Naive thymus-derived CD8-positive, alpha-beta T cell (primary cell): ENCODE results near the gene NEK8. TPM values are rescaled to one million over a fixed set of nuclear protein-coding genes. Genes with fewer than 3 reads are reported as not detected.
"Not testable (repeated sequence)": the region's sequence is repeated elsewhere in the genome, so short reads cannot be mapped to it uniquely, and the experiment has no call there.

Experiments
- ATAC-seq, 2 donors: fragments of 150-1000 bp; cut with Tn5 transposase in 1 of 2; sonication (Bioruptor Pico), chemical (Tn5 transposase) in 1 of 2; 1 replicate in 1 of 2; 2 replicates in 1 of 2; pipeline ENCODE4 v1.10.0; 2021; ENCODE audit warnings: mild to moderate bottlenecking in 2 of 2, moderate library complexity in 2 of 2
- POLR2A ChIA-PET: fragments of 350-600 bp; sonication (Branson Sonifier 250); formaldehyde crosslinking; loops from one replicate; lab custom pipeline; 2021; ENCODE audit warnings: antibody characterized with exemption; lab: Charles Lee
- DNase-seq, 10 donors: peaks; one replicate each; pipeline versions ENCODE4 v3.0.0 to v3.0.0-alpha.2; 2020 to 2022
- H3K27ac Mint-ChIP-seq, 10 donors: one replicate each; pipeline ENCODE4 v1.8.0; 2020 to 2022; ENCODE audit warnings: mild to moderate bottlenecking in 10 of 10, mixed read lengths in 10 of 10, moderate library complexity in 4 of 10, inconsistent platforms in 1 of 10
- H3K27me3 Mint-ChIP-seq, 5 donors: one replicate each; pipeline ENCODE4 v1.8.0; 2021 to 2022; ENCODE audit warnings: mixed read lengths in 5 of 5
- H3K36me3 Mint-ChIP-seq, 3 donors: one replicate each; pipeline ENCODE4 v1.8.0; 2020 to 2022; ENCODE audit warnings: mixed read lengths in 3 of 3, mild to moderate bottlenecking in 2 of 3, inconsistent platforms in 1 of 3
- H3K4me1 Mint-ChIP-seq, 4 donors: one replicate each; pipeline ENCODE4 v1.8.0; 2021 to 2022; ENCODE audit warnings: mixed read lengths in 4 of 4
- H3K4me3 Mint-ChIP-seq, 10 donors: one replicate each; pipeline ENCODE4 v1.8.0; 2020 to 2022; ENCODE audit warnings: mild to moderate bottlenecking in 10 of 10, mixed read lengths in 10 of 10, moderate library complexity in 6 of 10, inconsistent platforms in 1 of 10
- H3K9me3 Mint-ChIP-seq, 9 donors: one replicate each; pipeline ENCODE4 v1.8.0; 2020 to 2022; ENCODE audit warnings: mixed read lengths in 9 of 9, mild to moderate bottlenecking in 3 of 9, inconsistent platforms in 1 of 9, moderate library complexity in 1 of 9
- polyA plus RNA-seq, 3 donors: library from polyadenylated mRNA; unstranded; fragments of 300-500 nt; fragmentation: Illumina TruSeq; gene quantifications; one replicate each; pipeline ENCODE4 v1.2.3, GENCODE V29; 2021
- total RNA-seq, 8 experiments: library from RNA in 2 of 8; stranded (reverse) in 2 of 8; gene quantifications; one replicate each; pipeline ENCODE4 v1.2.3 and lab custom pipeline; 2021 to 2026

NEK8 gene
- total and polyA plus RNA-seq, 5 experiments from 2014 or later: 3.2 to 15.1 (median 4.0) TPM

- H3K9me3 Mint-ChIP-seq: no peaks in the 10 kb centered on the region
- peaks cover 8 to 26% (median 16%) of the 10 kb centered on the region in 4 donors for H3K4me1 Mint-ChIP-seq
- POLR2A ChIA-PET: interaction anchor here (0.7 to 1.0 kb wide), 3 partner anchors 10 to 17 kb away, joined by 3 to 5 read pairs (median 3); no protein-coding TSS in a partner anchor
- H3K27me3 Mint-ChIP-seq: no peaks in the 10 kb centered on the region
- ATAC-seq (no peak), DNase-seq (no peak)
- peaks cover 0 to under 1% (median 0%) of the 10 kb centered on the region in 3 donors for H3K36me3 Mint-ChIP-seq
- H3K27ac Mint-ChIP-seq: no peak overlapping the region
- H3K4me3 Mint-ChIP-seq: no peak overlapping the region
These were observed 4.8 kb downstream of the NEK8 start for GRCh38 chr17:28733346-28733745.

GRCh38 chr17:28734712-28735241 is 6.2 kb downstream of the NEK8 start:
- H3K27ac Mint-ChIP-seq: peak overlapping the region in 2 of 10 donors; percentile 11 to 24
- no peak overlapping the region for H3K4me3 Mint-ChIP-seq
- no peaks in the 10 kb centered on the region for H3K9me3 Mint-ChIP-seq
- H3K27me3 Mint-ChIP-seq: no peaks in the 10 kb centered on the region
- POLR2A ChIA-PET: interaction anchor here (0.7 to 1.5 kb wide), 3 partner anchors 11 to 16 kb away, joined by 3 to 4 read pairs (median 3); partner anchors contain the start of gene RPL23A
- H3K36me3 Mint-ChIP-seq: peaks cover 0 to 2% (median 0%) of the 10 kb centered on the region in 3 donors
- ATAC-seq (peak in 1 of 2 donors; percentile 17), DNase-seq (peak in 1 of 10 donors; percentile 18)
- peaks cover 10 to 30% (median 19%) of the 10 kb centered on the region in 4 donors for H3K4me1 Mint-ChIP-seq

GRCh38 chr17:28735242-28735722 is 6.7 kb downstream of the NEK8 start:
- POLR2A ChIA-PET: interaction anchor here (0.7 to 1.5 kb wide), 2 partner anchors 10 to 16 kb away, joined by 3 to 4 read pairs; partner anchors contain the start of gene RPL23A
- ATAC-seq: no peak
- H3K4me1 Mint-ChIP-seq: peaks cover 10 to 29% (median 19%) of the 10 kb centered on the region in 4 donors

GRCh38 chr17:28735913-28736769 is 7.6 kb downstream of the NEK8 start:
- POLR2A ChIA-PET: interaction anchor here (1.5 kb wide), 1 partner anchor 10 kb away, joined by 4 read pairs; no protein-coding TSS in a partner anchor
- not testable (repeated sequence) for ATAC-seq, H3K27ac Mint-ChIP-seq

More at GRCh38 chr17:28735242-28735722, 6.7 kb downstream of the NEK8 start:
- Mint-ChIP-seq H3K36me3 (peaks cover 0 to 2% (median 0%) of the 10 kb centered on the region in 3 donors), H3K27ac (no peak overlapping the region), H3K9me3 (no peaks in the 10 kb centered on the region), H3K27me3 (no peaks in the 10 kb centered on the region), H3K4me3 (no peak overlapping the region)
- no peak for DNase-seq

GRCh38 chr17:28737316-28737715 is 8.7 kb downstream of the NEK8 start:
- H3K36me3 Mint-ChIP-seq: peaks cover 0 to 2% (median 0%) of the 10 kb centered on the region in 3 donors
- DNase-seq: no peak
- no peaks in the 10 kb centered on the region for H3K9me3 Mint-ChIP-seq
- no peak overlapping the region for H3K27ac Mint-ChIP-seq
- peaks cover 8 to 46% (median 19%) of the 10 kb centered on the region in 4 donors for H3K4me1 Mint-ChIP-seq
- H3K4me3 Mint-ChIP-seq: no peak overlapping the region
- POLR2A ChIA-PET: no interaction called here
- no peak for ATAC-seq
- no peaks in the 10 kb centered on the region for H3K27me3 Mint-ChIP-seq

More at GRCh38 chr17:28735913-28736769, 7.6 kb downstream of the NEK8 start:
- H3K4me3 Mint-ChIP-seq, H3K36me3 Mint-ChIP-seq, H3K9me3 Mint-ChIP-seq, DNase-seq, H3K27me3 Mint-ChIP-seq: not testable (repeated sequence)
- H3K4me1 Mint-ChIP-seq: peaks cover 10 to 35% (median 19%) of the 10 kb centered on the region in 4 donors

GRCh38 chr17:28737770-28738679 is 9.4 kb downstream of the NEK8 start:
- H3K4me3 Mint-ChIP-seq: peak overlapping the region in 8 of 10 donors; percentile 9 to 54 (median 38)
- H3K27ac Mint-ChIP-seq: peak overlapping the region; percentile 70 to 94 (median 85)
- H3K27me3 Mint-ChIP-seq: no peaks in the 10 kb centered on the region
- H3K9me3 Mint-ChIP-seq: no peaks in the 10 kb centered on the region
- H3K4me1 Mint-ChIP-seq: peaks cover 8 to 51% (median 19%) of the 10 kb centered on the region in 4 donors
- DNase-seq (peak in 1 of 10 donors; percentile 54), ATAC-seq (peak in 1 of 2 donors; percentile 34)
- H3K36me3 Mint-ChIP-seq: peaks cover 0 to 2% (median 0%) of the 10 kb centered on the region in 3 donors
- POLR2A ChIA-PET: interaction anchor here (15.6 kb wide), 1 partner anchor 12 kb away, joined by 365 read pairs; the partner anchor contains the start of genes NEK8 and TLCD1

- H3K9me3 Mint-ChIP-seq: no peaks in the 10 kb centered on the region
- ATAC-seq: peak; percentile 60 to 85
- peak overlapping the region; percentile 57 to 94 (median 85) for H3K27ac Mint-ChIP-seq
- H3K4me3 Mint-ChIP-seq: peak overlapping the region in 9 of 10 donors; percentile 9 to 54 (median 37)
- peaks cover 0 to 2% (median 0%) of the 10 kb centered on the region in 3 donors for H3K36me3 Mint-ChIP-seq
- POLR2A ChIA-PET: interaction anchor here (15.6 kb wide), 1 partner anchor 13 kb away, joined by 365 read pairs; the partner anchor contains the start of genes NEK8 and TLCD1
- DNase-seq: peak in 8 of 10 donors; percentile 36 to 74 (median 46)
- peaks cover 7 to 52% (median 20%) of the 10 kb centered on the region in 4 donors for H3K4me1 Mint-ChIP-seq
- no peaks in the 10 kb centered on the region for H3K27me3 Mint-ChIP-seq
These were observed 10.2 kb downstream of the NEK8 start for GRCh38 chr17:28738680-28739384.

GRCh38 chr17:28740406-28741357 is 12.1 kb downstream of the NEK8 start:
- H3K4me1 Mint-ChIP-seq: peaks cover 8 to 58% (median 27%) of the 10 kb centered on the region in 4 donors
- DNase-seq (no peak), ATAC-seq (no peak)
- H3K27me3 Mint-ChIP-seq: no peaks in the 10 kb centered on the region
- H3K27ac Mint-ChIP-seq: peak overlapping the region in 1 of 10 donors; percentile 59
- POLR2A ChIA-PET: interaction anchor here (3.0 to 15.6 kb wide), 2 partner anchors 14 to 21 kb away, joined by 12 to 365 read pairs; partner anchors contain the start of genes NEK8, RPL23A and TLCD1
- H3K9me3 Mint-ChIP-seq: no peaks in the 10 kb centered on the region
- peaks cover 0 to 2% (median 0%) of the 10 kb centered on the region in 3 donors for H3K36me3 Mint-ChIP-seq
- no peak overlapping the region for H3K4me3 Mint-ChIP-seq

- Mint-ChIP-seq H3K27ac (peak overlapping the region in 1 of 10 donors; percentile 40), H3K9me3 (no peaks in the 10 kb centered on the region), H3K4me3 (peak overlapping the region in 2 of 10 donors; percentile 24 to 58), H3K4me1 (peaks cover 8 to 68% (median 34%) of the 10 kb centered on the region in 4 donors), H3K36me3 (peaks cover 0 to 2% (median 0%) of the 10 kb centered on the region in 3 donors), H3K27me3 (no peaks in the 10 kb centered on the region)
- ATAC-seq: no peak
- peak in 1 of 10 donors; percentile 57 for DNase-seq
- POLR2A ChIA-PET: interaction anchor here (0.7 to 15.6 kb wide), 3 partner anchors 8 to 22 kb away, joined by 3 to 365 read pairs (median 12); partner anchors contain the start of genes NEK8, RPL23A and TLCD1
These were observed 13.1 kb downstream of the NEK8 start for GRCh38 chr17:28741358-28742349.
